Fibroblast of gingiva (primary cell): Measurements from ENCODE around the gene TECTA.

Experiments
- DNase-seq: peaks from one replicate; pipeline ENCODE4 v3.0.0-alpha.2; 2011; ENCODE audit warnings: low read depth

TECTA gene

DNA sequence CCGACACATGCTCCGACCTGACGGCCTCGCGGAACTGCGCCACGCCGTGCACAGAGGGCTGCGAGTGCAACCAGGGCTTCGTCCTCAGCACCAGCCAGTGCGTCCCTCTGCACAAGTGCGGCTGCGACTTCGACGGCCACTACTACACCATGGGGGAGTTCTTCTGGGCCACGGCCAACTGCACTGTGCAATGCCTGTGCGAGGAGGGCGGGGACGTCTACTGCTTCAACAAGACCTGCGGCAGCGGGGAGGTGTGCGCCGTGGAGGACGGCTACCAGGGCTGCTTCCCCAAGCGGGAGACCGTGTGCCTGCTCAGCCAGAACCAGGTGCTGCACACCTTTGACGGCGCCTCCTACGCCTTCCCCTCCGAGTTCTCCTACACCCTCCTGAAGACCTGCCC lies 26.8 kb downstream of the TECTA start:
- DNase-seq = no peak

DNA sequence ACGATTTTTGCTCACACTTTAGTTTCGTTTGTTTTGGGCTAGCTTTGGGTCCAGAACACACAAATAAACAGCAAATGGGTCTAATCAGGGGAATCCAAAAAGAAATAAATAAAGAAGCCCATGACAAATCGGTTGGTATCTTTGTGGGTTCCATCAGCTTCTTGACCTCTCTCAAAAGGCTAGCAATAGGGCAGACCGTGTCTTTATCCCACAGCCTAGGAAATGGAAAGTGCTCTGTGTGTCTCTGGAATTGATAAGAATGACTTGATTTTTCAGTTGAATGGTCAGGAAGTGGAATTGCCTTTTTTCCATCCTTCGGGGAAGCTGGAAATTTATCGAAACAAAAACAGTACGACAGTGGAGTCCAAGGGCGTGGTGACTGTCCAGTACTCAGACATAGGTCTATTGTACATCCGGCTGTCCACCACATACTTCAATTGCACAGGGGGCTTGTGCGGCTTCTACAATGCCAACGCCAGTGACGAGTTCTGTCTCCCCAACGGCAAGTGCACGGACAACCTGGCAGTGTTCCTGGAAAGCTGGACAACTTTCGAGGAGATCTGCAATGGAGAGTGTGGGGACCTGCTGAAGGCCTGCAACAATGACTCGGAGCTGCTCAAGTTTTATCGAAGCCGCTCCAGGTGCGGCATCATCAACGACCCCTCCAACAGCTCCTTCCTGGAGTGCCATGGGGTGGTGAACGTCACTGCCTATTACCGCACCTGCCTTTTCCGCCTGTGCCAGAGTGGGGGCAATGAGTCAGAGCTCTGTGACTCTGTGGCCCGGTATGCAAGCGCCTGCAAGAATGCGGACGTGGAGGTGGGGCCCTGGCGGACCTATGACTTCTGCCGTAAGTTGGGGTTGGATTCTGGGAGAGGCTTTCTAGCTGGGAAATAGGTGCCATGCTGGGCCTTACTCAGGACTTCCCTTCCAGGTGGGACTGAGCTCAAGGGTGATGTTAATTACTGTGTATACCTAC lies 28.6 kb downstream of the TECTA start:
- no peak for DNase-seq

- no peak for DNase-seq
These were observed 30.6 kb downstream of the TECTA start for GRCh38 chr11:121131656-121132055.

- no peak for DNase-seq
These were observed 31.4 kb downstream of the TECTA start for GRCh38 chr11:121132211-121132976.

DNA sequence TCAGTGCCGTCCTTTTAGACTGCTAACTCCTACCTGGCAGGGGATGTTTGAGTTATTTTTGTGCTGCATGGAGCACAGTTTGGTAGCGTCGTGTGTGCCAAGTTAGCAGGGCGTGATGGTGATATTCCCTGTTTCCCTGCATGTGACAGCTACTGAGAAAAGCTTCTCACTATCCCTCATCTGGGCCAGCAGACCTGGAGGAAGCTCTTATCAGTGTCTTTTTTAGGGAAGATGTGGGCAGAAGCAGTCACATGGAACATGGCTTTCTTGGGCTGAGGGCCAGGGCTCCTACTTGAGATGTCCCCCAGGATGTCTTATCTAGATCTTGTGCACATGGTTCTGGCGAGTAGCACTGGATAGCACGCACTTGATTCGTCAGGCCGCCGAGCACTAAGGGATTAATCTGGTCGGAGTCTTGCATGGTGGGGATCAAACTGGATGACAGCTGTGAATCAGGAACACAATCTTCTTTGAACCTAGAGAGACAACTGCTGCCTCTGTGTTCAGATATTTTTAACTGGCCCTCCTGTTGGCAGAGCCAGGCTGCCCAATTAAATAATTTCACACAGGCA lies 33.8 kb downstream of the TECTA start:
- DNase-seq = no peak

DNA sequence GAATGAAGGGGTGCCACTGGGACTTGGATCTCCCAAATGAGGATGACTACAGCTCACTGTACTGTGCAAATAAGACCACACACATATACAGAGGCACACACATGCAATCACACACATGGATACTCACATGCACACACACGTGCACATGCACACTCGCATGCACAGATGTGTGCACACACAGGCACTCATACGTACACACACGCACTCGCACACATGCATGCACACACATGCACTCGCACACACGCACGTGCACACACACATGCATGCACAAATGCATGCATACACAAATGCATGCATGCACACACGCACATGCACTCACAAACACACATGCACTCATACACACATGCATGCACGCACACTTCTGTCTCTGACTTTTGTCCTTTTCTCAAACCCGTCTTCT lies 36.0 kb downstream of the TECTA start:
- no peak for DNase-seq

DNA sequence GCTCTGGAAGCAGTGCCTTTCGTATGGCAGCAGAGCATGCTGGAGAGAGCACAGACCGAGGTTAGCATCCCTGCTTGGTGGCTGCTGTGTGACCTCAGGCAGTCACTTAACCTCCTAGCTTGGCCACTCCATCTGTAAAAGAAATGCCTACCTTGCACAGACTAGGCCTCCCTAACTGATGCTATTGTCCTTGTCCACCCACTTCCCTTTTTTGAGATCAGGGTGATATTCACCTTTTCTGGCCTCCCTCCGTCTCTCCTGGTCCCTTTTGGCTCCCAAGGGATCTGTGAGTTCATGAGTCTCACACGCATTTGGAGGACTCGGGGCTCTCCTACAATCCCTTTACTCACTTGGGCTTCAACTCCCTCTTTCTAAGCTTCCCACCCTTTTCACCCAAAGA lies 37.2 kb downstream of the TECTA start:
- no peak for DNase-seq

GRCh38 chr11:121140369-121140768 lies 39.3 kb downstream of the TECTA start:
- no peak for DNase-seq

DNA sequence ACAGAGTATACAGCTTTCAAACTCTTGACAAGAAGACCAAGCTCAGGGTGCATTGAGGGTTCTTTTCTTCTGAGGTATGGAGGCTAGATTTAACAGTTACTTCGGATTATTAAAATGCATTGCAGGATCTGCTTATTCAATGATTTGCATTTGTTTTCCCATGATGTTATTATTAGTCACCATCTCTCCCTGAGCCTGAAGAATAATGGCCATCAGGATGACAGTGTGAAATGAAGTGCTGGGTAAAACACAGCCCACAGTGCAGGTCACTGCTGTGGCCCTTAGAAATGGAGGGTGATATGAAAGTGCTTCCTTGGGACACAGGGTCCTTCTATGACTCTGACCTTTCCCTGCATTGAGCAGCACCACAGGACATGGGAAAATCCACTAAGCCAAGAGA lies 40.0 kb downstream of the TECTA start:
- no peak for DNase-seq

GRCh38 chr11:121143921-121144320 lies 42.9 kb downstream of the TECTA start:
- DNase-seq = no peak

- DNase-seq = no peak
These were observed 43.7 kb downstream of the TECTA start for GRCh38 chr11:121144723-121145122.

DNA sequence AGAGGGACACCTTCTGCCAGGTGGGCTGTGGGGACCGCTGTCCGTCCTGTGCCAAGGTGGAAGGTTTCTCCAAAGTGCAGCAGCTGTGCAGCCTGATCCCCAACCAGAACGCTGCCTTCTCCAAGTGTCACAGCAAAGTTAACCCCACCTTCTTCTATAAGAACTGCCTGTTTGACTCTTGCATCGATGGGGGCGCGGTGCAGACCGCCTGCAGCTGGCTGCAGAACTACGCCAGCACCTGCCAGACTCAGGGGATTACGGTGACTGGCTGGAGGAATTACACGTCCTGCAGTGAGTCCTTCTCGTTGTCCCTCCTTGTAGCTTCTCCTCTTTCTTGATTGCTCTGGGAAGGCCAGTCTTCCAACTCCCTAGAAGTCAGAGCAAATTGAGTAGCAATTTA lies 44.8 kb downstream of the TECTA start:
- no peak for DNase-seq

DNA sequence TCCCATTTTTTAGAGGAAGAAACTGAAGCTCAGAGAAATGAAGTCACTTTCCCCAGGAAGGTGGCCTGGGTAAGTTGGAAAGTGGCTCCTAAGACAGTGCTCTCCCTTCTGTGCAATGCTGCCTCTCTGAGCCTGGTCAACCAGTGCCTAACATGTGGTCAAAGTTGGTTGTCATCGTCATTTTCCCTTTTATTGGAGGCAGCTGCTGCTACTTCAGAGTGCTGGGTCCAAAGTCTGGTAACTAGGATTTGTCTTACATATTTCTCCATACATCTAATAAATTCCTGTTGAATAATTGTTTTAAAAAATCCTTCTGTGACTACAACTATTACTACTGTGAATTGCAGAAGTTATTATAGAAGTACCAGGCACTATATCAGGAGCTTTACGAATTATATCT lies 48.1 kb downstream of the TECTA start:
- DNase-seq = no peak

- DNase-seq = no peak
These were observed 50.2 kb downstream of the TECTA start for GRCh38 chr11:121151207-121151688.

DNA sequence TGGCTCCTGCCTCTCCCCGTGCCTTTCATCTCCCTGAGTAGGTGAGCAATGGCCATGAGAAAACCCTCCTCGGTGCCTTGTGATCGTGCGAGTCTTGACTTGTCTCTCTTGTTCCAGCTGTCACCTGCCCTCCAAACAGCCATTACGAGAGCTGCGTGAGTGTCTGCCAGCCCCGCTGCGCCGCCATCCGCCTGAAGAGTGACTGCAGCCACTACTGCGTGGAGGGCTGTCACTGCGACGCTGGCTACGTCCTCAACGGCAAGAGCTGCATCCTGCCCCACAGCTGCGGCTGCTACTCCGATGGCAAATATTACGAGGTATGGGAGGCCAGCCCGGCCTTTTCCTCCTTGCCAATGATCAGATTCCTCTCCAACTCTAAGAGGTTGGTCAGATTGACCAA lies 51.7 kb downstream of the TECTA start:
- DNase-seq = no peak

DNA sequence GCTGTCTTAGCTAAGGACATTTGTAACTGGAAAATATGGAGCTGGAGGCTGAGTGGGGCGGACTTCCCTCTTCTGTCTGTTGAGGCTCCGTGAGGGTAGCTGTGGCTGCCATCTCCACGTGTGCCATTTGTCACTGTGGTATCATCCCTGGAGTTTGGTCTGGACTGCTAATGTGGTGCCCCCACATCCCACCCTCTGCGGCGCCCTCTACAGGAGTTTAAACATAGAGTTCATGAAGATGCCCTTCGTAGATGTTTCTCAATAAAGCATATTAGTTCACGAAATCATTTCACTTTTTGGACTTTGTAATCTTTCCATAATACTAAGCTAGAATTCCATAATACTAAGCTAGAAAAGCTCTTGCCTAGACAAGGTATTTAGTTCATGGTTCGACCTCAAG lies 52.4 kb downstream of the TECTA start:
- no peak for DNase-seq

DNA sequence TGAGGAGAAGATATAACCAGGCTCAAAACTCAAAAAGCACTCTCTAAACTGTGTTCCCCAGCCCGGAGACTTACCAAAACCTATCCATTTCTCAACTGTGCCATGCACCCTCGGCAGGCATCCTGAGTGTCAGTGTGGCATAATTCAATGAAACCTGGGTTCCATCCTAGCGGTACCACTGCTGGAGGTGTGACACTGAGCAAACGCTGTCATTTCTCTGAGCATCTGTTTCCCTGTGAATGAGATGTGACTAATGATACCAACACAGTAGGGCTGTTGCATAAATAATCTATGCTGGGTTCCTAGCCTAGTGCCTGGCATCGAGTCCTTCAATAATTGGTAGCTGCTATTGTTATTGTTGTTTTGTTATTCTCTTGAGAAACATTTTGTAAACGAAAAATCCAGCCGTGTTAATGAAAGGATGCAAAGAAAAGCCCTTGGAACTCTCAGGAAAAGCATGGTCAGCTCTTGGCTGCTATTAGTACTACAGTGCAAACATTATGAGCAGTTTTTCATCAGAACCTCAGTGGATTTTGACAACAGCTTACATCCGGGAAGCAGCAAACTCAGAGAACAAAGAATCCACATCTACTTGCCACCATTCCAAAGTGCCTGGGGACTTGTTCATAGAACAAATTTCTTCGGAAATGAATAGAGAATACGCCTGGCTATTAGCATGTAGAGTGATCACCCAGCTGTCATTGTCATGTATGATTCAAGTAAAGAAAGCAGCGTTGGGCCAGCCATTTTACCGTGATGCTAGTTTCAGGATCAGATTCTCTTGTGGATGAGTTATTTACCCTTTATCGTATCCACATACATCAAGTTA lies 53.7 kb downstream of the TECTA start:
- DNase-seq = no peak

- no peak for DNase-seq
These were observed 56.7 kb downstream of the TECTA start for GRCh38 chr11:121157756-121158155.

- no peak for DNase-seq
These were observed 58.7 kb downstream of the TECTA start for GRCh38 chr11:121159741-121160140.

DNA sequence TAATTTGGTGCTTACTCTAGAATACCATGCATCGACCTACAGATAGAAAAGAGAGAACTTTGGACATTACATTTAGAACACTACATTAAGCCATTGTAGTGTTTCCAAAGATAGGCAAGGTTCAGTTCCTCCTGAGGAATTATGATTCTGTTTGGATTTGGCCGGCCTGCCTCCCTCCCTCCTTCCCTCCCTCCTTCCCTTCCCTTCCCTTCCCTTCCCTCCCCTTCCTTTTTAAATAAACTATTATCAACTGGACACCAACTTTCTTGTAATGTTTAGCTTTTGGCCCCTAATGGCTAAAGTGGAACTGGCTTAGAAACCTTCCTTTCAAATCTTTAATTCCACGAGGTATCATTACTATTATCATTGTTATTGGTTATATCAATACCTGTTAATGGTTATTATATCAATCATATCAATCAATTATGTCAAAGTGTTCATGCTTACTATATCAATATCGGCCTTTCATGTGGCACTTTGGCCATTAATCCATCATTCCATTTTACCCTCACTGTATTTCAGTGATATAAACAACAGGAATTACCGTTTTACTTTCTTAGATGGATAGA lies 60.4 kb downstream of the TECTA start:
- DNase-seq = no peak

DNA sequence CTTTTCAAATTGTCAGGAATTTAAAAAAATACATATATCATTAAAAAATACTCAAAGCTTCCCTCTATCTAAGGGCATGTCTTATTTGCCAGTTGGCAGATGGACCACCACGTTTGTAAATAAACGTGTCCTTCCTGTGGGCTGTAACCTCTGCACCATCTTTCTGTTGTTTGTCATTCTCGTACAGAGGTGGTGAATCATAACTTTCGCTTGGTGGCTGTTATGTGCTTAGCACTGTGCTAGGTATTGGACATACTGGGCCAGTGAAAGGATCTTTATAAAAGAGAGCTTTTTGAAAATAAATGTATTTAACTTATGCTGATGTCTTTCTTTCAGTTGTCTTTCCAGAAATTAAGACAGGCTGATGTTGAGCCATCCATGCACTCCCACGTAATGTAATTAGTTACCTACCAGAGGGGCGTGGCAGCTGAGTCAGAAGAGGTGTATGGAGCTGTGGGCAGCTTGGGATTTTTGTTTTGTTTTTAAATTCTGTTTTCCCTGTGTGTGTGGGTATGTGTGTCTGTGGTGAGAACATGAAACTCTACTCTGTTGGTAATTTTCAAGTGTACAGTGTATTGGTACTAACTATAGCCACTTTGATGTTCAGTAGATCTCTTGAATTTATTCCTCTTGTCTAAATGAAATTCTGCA lies 62.7 kb downstream of the TECTA start:
- no peak for DNase-seq
